ENCODE data around the gene SUSD2. TPM values are rescaled to one million over a fixed set of nuclear protein-coding genes. Genes with fewer than 3 reads are reported as not detected.
A peak's percentile ranks its signal among the peaks of the same experiment; 100 is the strongest.

Gene SUSD2
- total and polyA plus RNA-seq, 2 donors (not counting 1 experiment from before 2014, with no cell fraction given): 10.6 to 11.9 TPM

DNA sequence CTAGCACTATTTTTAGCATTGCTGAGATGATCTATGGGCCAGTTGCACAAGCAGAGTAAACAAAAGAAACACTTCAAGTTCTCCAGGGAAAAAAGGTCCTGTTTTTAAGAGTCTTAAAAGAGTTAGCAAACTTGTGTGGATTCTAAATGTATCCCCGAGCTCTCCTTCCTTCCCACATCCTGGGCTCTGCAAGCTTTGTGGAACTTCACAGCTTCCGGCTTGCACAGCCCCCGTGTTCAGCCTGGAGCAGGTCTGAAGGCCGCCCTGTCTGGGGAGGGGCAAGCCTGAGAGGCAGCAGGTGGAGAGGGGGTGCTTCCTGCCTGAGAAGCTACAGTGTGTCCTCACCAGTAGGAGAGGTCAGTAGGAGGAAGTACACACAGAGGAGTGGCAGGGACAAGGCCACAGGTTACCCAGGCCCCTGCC lies 35.1 kb upstream of the SUSD2 start:
- Histone ChIP-seq H4K20me1 (ENCODE audit: control insufficient read depth, extremely low read depth, insufficient read depth, low read length) (no peaks in the 10 kb centered on the region), H3K4me2 (ENCODE audit: extremely low read depth, insufficient read depth, low read length) (peak overlapping the region; percentile 70), H3K4me1 (ENCODE audit: control insufficient read depth, extremely low read depth, insufficient read depth, low read length) (peaks cover 47% of the 10 kb centered on the region), H3K27me3 (ENCODE audit: control insufficient read depth, insufficient read depth, low read length) (no peaks in the 10 kb centered on the region), H3K27ac (ENCODE audit: insufficient read depth, low read length) (peak overlapping the region; percentile 70), H2AFZ (ENCODE audit: low read length) (no peak overlapping the region), H3K36me3 (ENCODE audit: control insufficient read depth, insufficient read depth, low read length) (no peaks in the 10 kb centered on the region), H3K9me3 (ENCODE audit: control insufficient read depth, insufficient read depth, low read depth, low read length) (no peaks in the 10 kb centered on the region), H3K79me2 (ENCODE audit: control insufficient read depth, insufficient read depth, low read length) (no peaks in the 10 kb centered on the region), H3K9ac (ENCODE audit: insufficient read depth, low read length) (no peak overlapping the region), H3K4me3 (replicated peaks in 1 of 4; ENCODE audit: control extremely low read depth in 1 of 4, insufficient read depth in 1 of 4, low read depth in 3 of 4, low read length in 4 of 4) (peak overlapping the region in 1 of 4 experiments; percentile 28)
- no peak for TF ChIP-seq CTCF (conservative IDR thresholded peaks at IDR 0.05 in 1 of 2, IDR thresholded peaks at IDR 0.05 in 1 of 2; ENCODE audit: low read depth in 1 of 2, low read length in 2 of 2)
- TF ChIP-seq EZH2 (IDR thresholded peaks at IDR 0.05; ENCODE audit: low read length, missing control alignments): no peak
- DNase-seq (ENCODE audit: low read depth in 2 of 2): peak; percentile 58 to 94

GRCh38 chr22:24146791-24147353 lies 34.4 kb upstream of the SUSD2 start:
- Histone ChIP-seq H3K4me3 (replicated peaks in 1 of 4; ENCODE audit: control extremely low read depth in 1 of 4, insufficient read depth in 1 of 4, low read depth in 3 of 4, low read length in 4 of 4) (peak overlapping the region in 1 of 4 experiments; percentile 3), H3K9ac (ENCODE audit: insufficient read depth, low read length) (no peak overlapping the region)

GRCh38 chr22:24147666-24148065 lies 33.6 kb upstream of the SUSD2 start:
- DNase-seq (ENCODE audit: low read depth in 2 of 2): no peak
- no peak overlapping the region for H3K9ac ChIP-seq (ENCODE audit: insufficient read depth, low read length)
- H3K27me3 ChIP-seq (ENCODE audit: control insufficient read depth, insufficient read depth, low read length): no peaks in the 10 kb centered on the region
- no peaks in the 10 kb centered on the region for H3K79me2 ChIP-seq (ENCODE audit: control insufficient read depth, insufficient read depth, low read length)
- no peaks in the 10 kb centered on the region for H4K20me1 ChIP-seq (ENCODE audit: control insufficient read depth, extremely low read depth, insufficient read depth, low read length)
- no peaks in the 10 kb centered on the region for H3K36me3 ChIP-seq (ENCODE audit: control insufficient read depth, insufficient read depth, low read length)
- peaks cover 40% of the 10 kb centered on the region for H3K4me1 ChIP-seq (ENCODE audit: control insufficient read depth, extremely low read depth, insufficient read depth, low read length)
- TF ChIP-seq CTCF (conservative IDR thresholded peaks at IDR 0.05 in 1 of 2, IDR thresholded peaks at IDR 0.05 in 1 of 2; ENCODE audit: low read depth in 1 of 2, low read length in 2 of 2) (no peak), EZH2 (IDR thresholded peaks at IDR 0.05; ENCODE audit: low read length, missing control alignments) (no peak)
- H3K4me2 ChIP-seq (ENCODE audit: extremely low read depth, insufficient read depth, low read length): peak overlapping the region; percentile 8
- no peaks in the 10 kb centered on the region for H3K9me3 ChIP-seq (ENCODE audit: control insufficient read depth, insufficient read depth, low read depth, low read length)
- H3K27ac ChIP-seq (ENCODE audit: insufficient read depth, low read length): peak overlapping the region; percentile 43
- no peak overlapping the region for H3K4me3 ChIP-seq (replicated peaks in 1 of 4; ENCODE audit: control extremely low read depth in 1 of 4, insufficient read depth in 1 of 4, low read depth in 3 of 4, low read length in 4 of 4)
- H2AFZ ChIP-seq (ENCODE audit: low read length): no peak overlapping the region

More at GRCh38 chr22:24146791-24147353, 34.4 kb upstream of the SUSD2 start:
- TF ChIP-seq CTCF (conservative IDR thresholded peaks at IDR 0.05 in 1 of 2, IDR thresholded peaks at IDR 0.05 in 1 of 2; ENCODE audit: low read depth in 1 of 2, low read length in 2 of 2) (no peak), EZH2 (IDR thresholded peaks at IDR 0.05; ENCODE audit: low read length, missing control alignments) (no peak)
- no peak overlapping the region for H2AFZ ChIP-seq (ENCODE audit: low read length)
- H3K36me3 ChIP-seq (ENCODE audit: control insufficient read depth, insufficient read depth, low read length): no peaks in the 10 kb centered on the region
- peak overlapping the region; percentile 70 for H3K27ac ChIP-seq (ENCODE audit: insufficient read depth, low read length)
- no peaks in the 10 kb centered on the region for H3K27me3 ChIP-seq (ENCODE audit: control insufficient read depth, insufficient read depth, low read length)
- H3K79me2 ChIP-seq (ENCODE audit: control insufficient read depth, insufficient read depth, low read length): no peaks in the 10 kb centered on the region
- H3K4me2 ChIP-seq (ENCODE audit: extremely low read depth, insufficient read depth, low read length): peak overlapping the region; percentile 70
- peaks cover 42% of the 10 kb centered on the region for H3K4me1 ChIP-seq (ENCODE audit: control insufficient read depth, extremely low read depth, insufficient read depth, low read length)
- DNase-seq (ENCODE audit: low read depth in 2 of 2): peak; percentile 89 to 93
- H3K9me3 ChIP-seq (ENCODE audit: control insufficient read depth, insufficient read depth, low read depth, low read length): no peaks in the 10 kb centered on the region
- H4K20me1 ChIP-seq (ENCODE audit: control insufficient read depth, extremely low read depth, insufficient read depth, low read length): no peaks in the 10 kb centered on the region
